HG02763 (cell line): ENCODE data around the gene GPR25.

ENCODE experiments used
- ATAC-seq: cut with Tn5 transposase; IDR thresholded peaks from one replicate; pipeline ENCODE4 v1.9.1; 2021; ENCODE audit warnings: mild to moderate bottlenecking, moderate library complexity; ENCODE audit not compliant: unreplicated experiment

The GPR25 gene, protein sequence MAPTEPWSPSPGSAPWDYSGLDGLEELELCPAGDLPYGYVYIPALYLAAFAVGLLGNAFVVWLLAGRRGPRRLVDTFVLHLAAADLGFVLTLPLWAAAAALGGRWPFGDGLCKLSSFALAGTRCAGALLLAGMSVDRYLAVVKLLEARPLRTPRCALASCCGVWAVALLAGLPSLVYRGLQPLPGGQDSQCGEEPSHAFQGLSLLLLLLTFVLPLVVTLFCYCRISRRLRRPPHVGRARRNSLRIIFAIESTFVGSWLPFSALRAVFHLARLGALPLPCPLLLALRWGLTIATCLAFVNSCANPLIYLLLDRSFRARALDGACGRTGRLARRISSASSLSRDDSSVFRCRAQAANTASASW

GRCh38 chr1:200872446-200873115, at the start of gene GPR25:
GPR25 (plus strand) TSS chr1:200872981; CDS start chr1:200873038, 57 bp downstream.
- no peak for ATAC-seq

DNA sequence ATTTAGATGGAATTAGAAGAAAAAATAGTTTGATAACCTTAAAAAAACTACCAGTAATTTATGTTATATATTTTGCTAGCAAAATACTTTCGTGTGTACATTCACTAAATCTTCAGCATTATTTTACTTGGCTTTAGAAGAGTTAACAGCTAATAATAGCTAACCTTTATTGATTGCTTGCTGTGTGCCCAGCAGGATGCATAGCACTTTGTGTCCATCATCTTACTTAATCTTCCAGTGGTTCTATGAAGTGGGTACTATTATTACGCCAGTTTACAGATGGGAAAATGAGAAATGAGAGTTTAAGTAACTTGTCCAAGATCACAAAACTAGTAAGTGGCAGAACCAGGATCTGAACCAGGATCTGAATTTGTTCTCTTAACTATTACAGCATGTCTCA, 41.7 kb upstream of the GPR25 start:
- no peak for ATAC-seq

DNA sequence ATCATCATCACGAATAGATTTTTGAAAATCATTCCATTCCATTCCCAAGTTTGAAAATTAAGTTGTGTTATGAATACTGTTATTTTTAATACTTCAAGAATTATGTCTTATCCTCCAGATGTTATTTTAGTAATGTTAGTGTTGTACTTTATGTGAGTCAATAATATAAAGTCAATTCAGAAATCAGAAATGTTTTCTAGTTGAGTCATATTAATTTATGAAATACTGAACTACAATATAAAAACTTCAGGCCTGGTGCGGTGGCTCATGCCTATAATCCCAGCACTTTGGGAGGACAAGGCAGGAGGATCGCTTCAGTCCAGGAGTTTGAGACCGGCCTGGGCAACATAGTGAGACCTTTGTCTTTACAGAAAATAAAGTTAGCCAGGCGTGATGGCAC, 38.4 kb upstream of the GPR25 start:
- ATAC-seq = no peak

DNA sequence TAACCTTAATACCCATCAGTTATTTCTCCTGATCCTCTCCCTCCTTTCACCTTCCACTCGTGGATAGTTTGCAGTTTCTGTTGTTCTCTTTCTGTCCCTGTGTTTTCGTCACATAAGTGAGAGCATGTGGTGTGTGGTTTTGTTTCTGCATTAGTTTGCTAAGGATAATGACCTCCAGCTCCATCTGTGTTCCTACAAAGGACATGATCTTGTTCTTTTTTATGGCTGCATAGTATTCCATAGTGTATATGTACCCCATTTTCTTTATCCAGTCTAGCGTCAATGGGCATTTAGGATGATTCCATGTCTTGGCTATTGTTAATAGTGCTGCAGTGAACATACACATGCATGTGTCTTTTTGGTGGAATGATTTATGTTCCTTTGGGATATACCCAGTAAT, 36.6 kb upstream of the GPR25 start:
- no peak for ATAC-seq

DNA sequence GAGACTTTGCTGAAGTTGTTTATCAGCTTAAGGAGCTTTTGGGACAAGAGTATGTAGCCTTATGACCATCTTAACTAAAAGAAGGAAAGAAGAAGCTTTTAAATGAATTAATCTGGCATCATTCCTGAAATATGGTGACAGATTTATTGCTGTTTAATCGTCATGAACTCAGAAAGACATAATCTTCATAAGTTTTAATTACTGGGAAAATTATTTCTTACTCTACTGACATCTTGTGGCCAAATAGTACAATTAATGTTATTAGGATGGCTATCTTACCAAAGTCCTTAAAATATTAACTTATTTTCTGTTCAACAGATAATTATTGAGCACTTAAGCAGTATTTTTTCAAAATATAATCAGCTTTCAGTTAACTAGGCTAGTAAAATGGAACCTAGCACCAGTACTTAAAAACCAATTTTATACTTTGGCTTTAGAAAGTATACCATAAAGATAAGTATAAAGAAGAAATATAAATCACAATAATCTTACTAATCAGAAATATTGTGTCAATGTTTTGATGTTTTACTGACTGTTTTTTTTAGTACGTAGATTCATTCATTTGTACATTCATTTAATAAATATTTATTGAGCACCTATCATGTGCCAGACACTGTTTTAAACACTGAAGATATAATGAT, 34.7 kb upstream of the GPR25 start:
- ATAC-seq = no peak

GRCh38 chr1:200838676-200839445, 33.9 kb upstream of the GPR25 start:
- ATAC-seq = no peak

- no peak for ATAC-seq
Measured at GRCh38 chr1:200845360-200845759, 27.4 kb upstream of the GPR25 start.

DNA sequence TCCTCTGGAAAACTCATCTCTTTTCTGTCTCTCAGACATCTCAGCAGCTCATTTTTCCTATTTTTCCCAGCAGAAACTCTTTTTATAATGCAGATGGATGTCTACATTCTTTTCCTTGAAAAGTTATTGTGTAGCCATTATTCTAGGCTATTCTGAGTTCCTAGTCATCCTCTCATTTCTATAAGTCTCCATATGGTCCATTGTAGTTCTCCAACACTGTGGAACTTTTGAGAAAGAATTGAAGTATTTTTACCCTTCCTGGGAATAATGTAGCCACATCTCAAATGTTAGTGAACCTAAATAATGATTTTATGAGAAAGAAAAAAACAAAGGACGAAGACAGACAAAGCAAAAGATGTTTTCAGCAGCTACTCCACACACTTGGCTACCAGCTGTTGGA, 26.4 kb upstream of the GPR25 start:
- no peak for ATAC-seq

GRCh38 chr1:200849430-200849829, 23.4 kb upstream of the GPR25 start:
- no peak for ATAC-seq

- ATAC-seq = no peak
Measured at GRCh38 chr1:200850554-200850953, 22.2 kb upstream of the GPR25 start.

DNA sequence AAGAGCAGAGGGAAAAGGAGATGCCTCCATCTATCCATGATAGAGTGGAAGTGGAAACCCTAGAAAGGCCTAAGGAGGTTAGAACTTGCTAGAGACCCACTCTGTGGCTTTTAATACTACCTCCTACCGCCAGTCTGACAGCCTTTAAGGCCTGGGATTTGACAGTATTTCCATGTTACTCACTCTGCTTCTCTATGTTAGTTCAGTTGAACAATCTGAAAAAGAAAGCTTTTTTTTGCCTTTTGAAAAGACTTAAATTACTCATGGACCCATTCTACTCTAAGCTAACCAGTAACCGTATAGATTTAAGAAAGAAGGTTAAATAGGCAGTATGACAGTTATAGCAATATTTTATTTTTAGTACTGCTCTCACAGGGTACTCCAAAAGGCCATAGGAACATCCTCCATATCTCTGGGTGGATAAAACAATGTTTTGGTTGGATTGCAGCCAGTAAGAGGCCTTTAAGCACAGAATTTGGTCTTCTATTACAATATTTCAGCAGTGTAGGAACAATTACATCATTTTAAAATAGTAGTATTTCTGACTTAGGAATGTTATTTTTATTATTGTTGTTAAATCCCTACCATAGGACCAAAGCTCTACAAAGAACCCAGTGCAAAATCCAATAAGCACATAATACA, 15.9 kb upstream of the GPR25 start:
- ATAC-seq = no peak

DNA sequence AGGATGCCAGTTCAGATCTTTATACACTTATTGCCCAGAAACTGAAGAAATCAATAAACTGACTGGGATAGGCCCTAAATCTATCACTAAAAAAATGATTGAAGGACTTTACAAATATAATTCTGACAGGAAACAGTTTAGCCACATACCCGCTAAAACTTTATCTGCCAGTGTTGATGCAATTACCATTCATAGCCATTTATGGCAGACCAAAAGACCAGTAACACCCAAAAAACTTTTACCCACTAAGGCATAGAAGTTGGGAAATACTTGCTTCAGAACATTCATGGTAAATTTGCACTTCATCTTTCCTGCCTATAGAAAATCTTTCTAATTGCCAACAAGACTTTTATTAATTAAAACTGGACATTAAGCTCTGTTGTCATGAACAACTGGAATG, 15.0 kb upstream of the GPR25 start:
- no peak for ATAC-seq

GRCh38 chr1:200861937-200862647, 10.7 kb upstream of the GPR25 start:
- ATAC-seq = no peak

- ATAC-seq = no peak
Measured at GRCh38 chr1:200862713-200863415, 9.9 kb upstream of the GPR25 start.

GRCh38 chr1:200866116-200866515, 6.7 kb upstream of the GPR25 start:
- ATAC-seq = no peak

DNA sequence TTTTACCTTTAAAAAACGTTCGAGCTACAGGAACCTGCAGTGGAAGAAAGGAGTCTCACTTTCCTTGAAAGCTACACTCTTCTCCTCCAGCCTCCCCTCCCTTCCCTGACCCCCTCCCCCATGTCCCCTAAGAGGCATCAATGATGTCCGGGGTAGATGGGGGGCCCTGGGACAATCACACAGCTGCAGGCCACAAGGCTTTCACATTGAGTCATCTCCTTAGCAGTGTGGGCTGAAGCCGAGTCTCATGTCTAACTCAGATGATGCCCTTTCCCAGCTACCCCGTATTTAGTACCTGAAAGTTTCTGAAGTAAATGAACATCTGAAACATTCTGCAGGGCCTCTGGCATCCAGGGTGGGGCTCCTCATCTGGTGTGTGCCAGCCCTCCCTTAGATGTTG, 6.3 kb upstream of the GPR25 start:
- ATAC-seq = peak; percentile 86

DNA sequence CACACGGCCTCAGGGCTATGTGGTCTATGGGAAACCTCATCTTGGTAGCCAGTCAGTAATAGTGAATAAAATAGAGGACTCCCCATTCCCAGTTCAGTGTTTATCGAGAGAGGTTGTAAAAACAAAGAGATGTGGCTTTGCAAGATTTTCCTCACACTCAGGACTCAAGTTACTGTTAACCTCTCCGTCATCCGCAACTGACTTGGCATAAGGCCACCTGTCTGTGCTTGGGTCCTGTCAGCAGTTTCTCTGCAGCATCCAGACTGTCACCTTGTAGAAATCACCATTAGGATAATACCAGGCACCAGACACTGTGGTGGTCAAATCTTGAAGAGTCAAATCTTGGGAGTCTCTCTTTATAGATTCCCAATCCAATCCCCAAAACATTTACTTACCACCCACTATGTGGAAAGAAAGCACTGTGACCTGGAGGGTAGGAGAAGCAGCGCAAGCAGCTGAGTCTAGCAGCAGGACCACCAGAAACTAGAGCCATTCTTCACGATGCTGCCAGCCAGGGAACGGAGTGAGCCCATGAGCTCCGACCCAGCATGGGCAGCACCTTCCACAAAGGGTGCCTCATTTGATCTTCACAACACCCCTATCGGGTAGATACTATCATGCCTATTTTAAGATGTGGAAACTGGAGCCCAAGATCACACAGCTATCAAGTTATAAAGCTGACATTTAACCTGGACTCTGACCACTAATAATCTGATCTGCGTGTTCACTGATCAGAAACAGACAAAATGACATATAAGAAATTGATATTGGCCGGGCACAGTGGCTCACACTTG, 5.6 kb upstream of the GPR25 start:
- peak; percentile 5 for ATAC-seq

DNA sequence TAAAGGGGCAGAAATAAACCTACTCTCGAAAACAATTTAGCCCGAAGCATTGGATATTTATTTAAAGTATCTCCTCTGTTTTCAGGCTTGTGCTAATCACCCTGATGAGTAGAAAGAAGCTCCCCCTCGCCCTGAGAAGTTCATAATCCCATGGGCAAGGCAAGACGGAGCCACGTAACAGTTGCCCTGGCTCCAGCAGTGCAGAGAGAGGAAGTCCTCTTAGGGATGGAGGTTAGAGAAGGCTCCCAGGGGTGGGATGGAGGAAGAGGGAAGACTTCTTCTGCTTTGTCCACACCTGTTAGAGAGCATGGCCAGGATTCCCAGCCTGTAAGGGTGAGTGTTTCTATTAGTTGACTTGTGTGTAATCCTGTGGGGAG, 3.4 kb upstream of the GPR25 start:
- no peak for ATAC-seq
